Body of pancreas (tissue), 4 donors: ENCODE measurements around the gene PDYN. TPM values are rescaled to one million over a fixed set of nuclear protein-coding genes. Genes with fewer than 3 reads are reported as not detected.
A peak's percentile ranks its signal among the peaks of the same experiment; 100 is the strongest.

Source experiments
- ATAC-seq: fragments of 150-250 bp; one replicate; pipeline ENCODE4 v1.9.1; 2016
- DNase-seq, 4 donors: peaks; one replicate each; pipeline ENCODE4 v3.0.0-alpha.2; 2019
- H3K27ac ChIP-seq, 4 donors: fragments of 200-600 bp; sonication (generic); 1 replicate in 3 of 4; 2 replicates in 1 of 4; pipeline versions ENCODE4 v1.5.1 to v1.6.1; 2016 to 2019; ENCODE audit warnings: mild to moderate bottlenecking in 1 of 4, mixed read lengths in 1 of 4, moderate library complexity in 1 of 4
- H3K27me3 ChIP-seq, 2 donors: fragments of 200-600 bp; sonication (generic); one replicate each; pipeline ENCODE4 v1.6.0; 2016; ENCODE audit warnings: mild to moderate bottlenecking in 1 of 2
- H3K36me3 ChIP-seq, 2 donors: fragments of 200-600 bp; sonication (generic); replicated peaks in 1 of 2; 2 replicates each; pipeline ENCODE4 v1.5.1; 2016; ENCODE audit warnings: low read depth in 2 of 2; ENCODE audit not compliant: insufficient read depth in 1 of 2
- H3K4me1 ChIP-seq: fragments of 200-600 bp; sonication (generic); one replicate; pipeline ENCODE4 v1.6.0; 2016
- H3K4me3 ChIP-seq, 2 donors: fragments of 200-600 bp; sonication (generic); 1 replicate in 1 of 2; 2 replicates in 1 of 2; pipeline ENCODE4 v1.5.1; 2016 to 2019
- H3K9me3 ChIP-seq, 3 donors: fragments of 200-600 bp; sonication (generic); 1 replicate in 2 of 3; 2 replicates in 1 of 3; pipeline ENCODE4 v1.5.1; 2016
- CTCF ChIP-seq, 7 experiments: fragments of 450-650 bp in 4 of 7; fragments of 200-600 bp in 3 of 7; sonication (generic) in 3 of 7; IDR thresholded peaks; one replicate each; pipeline ENCODE4 v1.5.1; 2016 to 2019; ENCODE audit warnings: antibody characterized with exemption in 7 of 7
- POLR2A ChIP-seq, 3 donors: fragments of 450-650 bp; IDR thresholded peaks; one replicate each; pipeline ENCODE4 v1.6.1; 2016; ENCODE audit warnings: antibody characterized with exemption in 3 of 3, mild to moderate bottlenecking in 2 of 3
- WGBS, 2 donors: methylation state at CpG; one replicate each; pipeline ENCODE4 v1.1.5; 2017; 5-methylcytosine and 5-hydroxymethylcytosine counted together
- intact Hi-C: fragments of 100-400 bp; cut with DNase I; formaldehyde crosslinking; loops from one replicate; pipeline ENCODE4 v1.15.1; 2023
- total RNA-seq, 2 donors: library from RNA; depleted of rRNA; stranded (reverse); fragments of >200 nt; gene quantifications; one replicate each; pipeline ENCODE4 v1.1.0, GENCODE V29; 2016

The PDYN gene
- total RNA-seq, 2 donors from 2014 or later: not detected

DNA sequence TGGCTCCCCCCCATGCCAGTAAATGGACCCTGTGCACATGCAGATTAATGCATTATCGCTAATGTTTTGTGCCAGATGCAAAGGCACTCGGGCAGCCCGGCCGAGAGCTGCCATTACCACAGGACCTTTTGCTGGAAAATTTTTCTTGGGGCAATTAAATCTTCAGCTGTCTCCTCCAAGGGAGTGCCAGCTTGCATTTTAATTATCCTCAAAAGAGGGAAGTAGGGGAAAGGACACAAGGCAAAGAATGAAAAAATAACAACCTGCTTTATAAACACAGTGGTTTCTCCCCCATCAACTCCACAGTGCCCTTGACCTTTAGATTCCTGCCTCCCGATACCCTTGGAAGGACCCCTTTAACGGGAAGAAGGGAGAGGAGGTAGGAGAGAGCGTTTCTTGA is 48.2 kb downstream of the PDYN start:
- H3K27ac ChIP-seq: peak overlapping the region in 3 of 4 donors; percentile 47 to 69 (median 54)
- TF ChIP-seq POLR2A (IDR thresholded peaks at IDR 0.05) (no peak), CTCF (IDR thresholded peaks at IDR 0.05) (no peak)
- intact Hi-C loops: no loop called here

DNA sequence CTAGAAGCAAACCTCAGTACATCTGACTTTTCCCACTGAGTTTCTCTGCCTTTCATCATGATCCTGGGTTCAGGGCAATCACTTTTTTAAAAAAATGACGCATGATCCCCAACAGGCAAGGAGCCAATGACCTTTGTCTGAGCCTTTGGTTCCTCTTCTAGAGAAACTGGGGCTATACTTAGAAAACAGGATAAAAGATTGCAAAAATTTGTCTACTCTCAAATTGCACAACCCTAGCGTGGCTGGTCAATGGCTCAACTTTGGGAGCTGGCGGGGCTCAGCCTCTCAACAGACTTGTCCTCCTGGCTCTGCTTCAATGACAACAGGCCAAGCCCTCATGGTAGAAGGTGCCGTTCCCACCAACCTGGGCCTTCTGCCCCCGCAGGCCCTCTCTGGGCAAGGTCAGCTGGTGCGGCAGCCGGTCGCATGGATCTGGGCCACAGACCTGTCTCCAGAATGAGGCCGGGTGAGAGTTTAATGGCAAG is 48.7 kb downstream of the PDYN start:
- H3K9me3 ChIP-seq: no peaks in the 10 kb centered on the region
- intact Hi-C loops: no loop called here
- H3K4me3 ChIP-seq: no peak overlapping the region
- WGBS, 2 donors: 32 to 70% methylated on average over 4 to 9 of the region's 9 CpGs
- peak; percentile 70 for ATAC-seq
- H3K27me3 ChIP-seq: no peaks in the 10 kb centered on the region
- peaks cover 14% of the 10 kb centered on the region for H3K4me1 ChIP-seq
- peak; percentile 65 to 92 (median 78) for DNase-seq
- peak overlapping the region in 3 of 4 donors; percentile 47 to 69 (median 54) for H3K27ac ChIP-seq
- H3K36me3 ChIP-seq: no peaks in the 10 kb centered on the region
- TF ChIP-seq POLR2A (IDR thresholded peaks at IDR 0.05) (no peak), CTCF (IDR thresholded peaks at IDR 0.05) (no peak)

More for the DNA sequence above, 48.2 kb downstream of the PDYN start:
- ATAC-seq: no peak
- DNase-seq: no peak
- Histone ChIP-seq H3K9me3 (no peaks in the 10 kb centered on the region), H3K4me1 (peaks cover 14% of the 10 kb centered on the region), H3K27me3 (no peaks in the 10 kb centered on the region), H3K4me3 (no peak overlapping the region), H3K36me3 (no peaks in the 10 kb centered on the region)
- WGBS, 2 donors: 53 to 54% methylated on average over 7 of the region's 7 CpGs

DNA sequence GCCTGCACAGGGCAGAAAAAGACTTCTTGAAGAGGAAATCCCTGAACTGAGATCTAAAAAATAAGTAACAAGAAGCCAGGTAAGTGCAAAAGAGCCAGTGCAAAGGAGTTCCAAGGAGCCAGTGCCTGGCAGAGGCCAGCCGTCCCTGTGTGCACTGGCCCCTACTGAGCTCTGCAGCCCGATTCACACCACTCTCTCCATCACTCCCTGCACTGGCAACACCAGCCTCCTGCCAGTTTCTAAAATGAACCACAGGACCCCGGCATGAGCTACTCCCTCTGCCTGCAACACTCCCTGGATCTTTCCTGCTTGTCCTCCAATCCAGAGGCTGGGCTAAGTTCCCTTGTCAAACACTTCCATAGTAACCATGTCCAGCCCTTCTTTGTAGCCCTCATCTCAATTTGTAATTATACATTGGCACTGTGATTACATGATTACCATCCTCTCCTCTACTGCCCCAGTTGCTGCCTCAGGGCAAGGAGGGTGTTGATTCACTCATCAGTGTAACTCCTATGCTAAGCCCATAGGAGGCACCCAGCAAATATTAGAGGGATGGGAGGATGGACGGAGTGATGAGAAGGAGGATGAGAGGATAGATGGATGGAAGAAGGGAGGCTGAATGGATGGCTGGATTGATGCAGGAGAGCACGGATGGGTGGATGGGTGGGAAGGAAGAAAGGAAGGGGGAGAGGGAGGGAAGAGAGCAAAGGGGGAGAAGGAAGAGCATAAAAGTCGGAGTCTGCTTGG is 49.3 kb downstream of the PDYN start:
- Histone ChIP-seq H3K4me1 (peaks cover 14% of the 10 kb centered on the region), H3K4me3 (no peak overlapping the region), H3K9me3 (no peaks in the 10 kb centered on the region), H3K27ac (peak overlapping the region in 3 of 4 donors; percentile 47 to 69 (median 54)), H3K27me3 (no peaks in the 10 kb centered on the region), H3K36me3 (no peaks in the 10 kb centered on the region)
- peak in 1 of 4 donors; percentile 2 for DNase-seq
- TF ChIP-seq CTCF (IDR thresholded peaks at IDR 0.05): no peak
- ATAC-seq: no peak
- intact Hi-C loops: no loop called here
- WGBS, 2 donors: 66 to 79% methylated on average over 6 of the region's 6 CpGs

DNA sequence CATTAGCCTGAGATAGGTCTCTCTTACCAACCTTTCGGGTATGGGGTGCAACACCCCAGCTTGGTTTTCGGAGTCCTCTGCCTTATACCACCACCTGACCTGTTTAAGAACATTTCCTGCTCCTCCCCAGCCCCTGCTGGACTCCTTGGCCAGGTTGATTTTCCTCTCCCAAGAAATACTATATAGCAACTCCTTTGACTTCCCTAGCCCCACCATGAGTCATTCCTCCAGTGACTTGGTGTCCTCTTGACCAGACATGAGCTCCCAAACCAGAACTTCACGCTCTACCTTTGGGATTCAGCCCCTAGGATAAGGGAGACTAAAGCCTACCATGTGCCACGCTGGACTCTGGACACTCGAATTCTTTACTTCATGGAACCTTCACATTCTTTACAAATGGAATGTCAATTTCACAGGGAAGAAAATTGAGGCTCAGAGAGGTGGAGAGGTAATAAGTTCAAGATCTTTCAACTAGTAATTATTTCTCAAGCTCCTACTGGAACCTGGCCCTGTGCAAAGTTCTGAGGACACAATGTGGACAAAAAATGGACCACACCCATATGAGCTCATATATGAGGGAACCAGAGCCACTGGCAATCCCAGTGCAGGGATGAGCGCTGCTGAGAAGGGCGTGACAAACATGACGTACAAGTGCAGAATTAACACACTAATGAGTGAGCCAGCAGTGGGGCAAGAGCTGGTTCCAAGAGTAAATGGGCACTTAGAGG is 50.4 kb downstream of the PDYN start:
- WGBS, 2 donors: 63 to 84% methylated on average over 8 of the region's 8 CpGs
- intact Hi-C loops: no loop called here
- no peak for ATAC-seq

More for the DNA sequence above, 50.4 kb downstream of the PDYN start:
- TF ChIP-seq CTCF (IDR thresholded peaks at IDR 0.05) (no peak), POLR2A (IDR thresholded peaks at IDR 0.05) (no peak)
- H3K36me3 ChIP-seq: no peaks in the 10 kb centered on the region
- H3K4me1 ChIP-seq: peaks cover 14% of the 10 kb centered on the region
- H3K27me3 ChIP-seq: no peaks in the 10 kb centered on the region
- no peak overlapping the region for H3K27ac ChIP-seq
- no peaks in the 10 kb centered on the region for H3K9me3 ChIP-seq
- no peak overlapping the region for H3K4me3 ChIP-seq
- peak; percentile 5 to 57 (median 28) for DNase-seq
